ENCODE data around the gene GPR32.

DNA sequence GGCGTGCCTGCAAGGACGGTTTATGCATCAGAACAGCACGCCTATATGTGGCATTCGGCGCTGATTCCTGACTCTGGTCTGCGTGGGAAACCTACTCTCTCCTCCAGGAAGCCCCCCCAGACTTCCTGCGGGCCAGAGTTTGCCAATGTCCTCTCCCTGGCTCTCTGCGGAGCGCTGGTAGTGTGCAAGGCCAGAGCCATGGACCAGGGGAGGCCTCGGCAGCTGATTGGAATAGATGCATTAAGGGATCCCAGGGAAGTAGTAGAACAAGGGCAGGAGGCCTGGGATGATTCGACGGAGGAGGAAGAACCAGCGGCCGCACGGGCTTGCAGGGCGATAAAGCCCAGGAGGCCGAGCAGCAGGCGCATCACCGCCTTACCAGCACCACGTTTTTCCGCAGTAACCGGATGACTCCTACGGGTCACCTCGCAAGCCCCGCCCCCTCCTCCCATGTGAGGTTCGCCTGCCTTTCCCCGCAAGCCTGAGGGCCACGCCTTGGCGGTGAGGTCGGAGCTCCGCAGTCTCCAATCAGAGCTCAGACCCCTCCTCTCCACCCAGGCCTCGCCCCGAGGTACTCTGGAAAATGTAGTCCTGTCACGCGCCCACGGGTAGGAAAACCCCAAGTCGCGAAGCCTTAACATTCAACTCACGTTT lies 42.1 kb upstream of the GPR32 start:
- TF ChIP-seq, protein P1, sequence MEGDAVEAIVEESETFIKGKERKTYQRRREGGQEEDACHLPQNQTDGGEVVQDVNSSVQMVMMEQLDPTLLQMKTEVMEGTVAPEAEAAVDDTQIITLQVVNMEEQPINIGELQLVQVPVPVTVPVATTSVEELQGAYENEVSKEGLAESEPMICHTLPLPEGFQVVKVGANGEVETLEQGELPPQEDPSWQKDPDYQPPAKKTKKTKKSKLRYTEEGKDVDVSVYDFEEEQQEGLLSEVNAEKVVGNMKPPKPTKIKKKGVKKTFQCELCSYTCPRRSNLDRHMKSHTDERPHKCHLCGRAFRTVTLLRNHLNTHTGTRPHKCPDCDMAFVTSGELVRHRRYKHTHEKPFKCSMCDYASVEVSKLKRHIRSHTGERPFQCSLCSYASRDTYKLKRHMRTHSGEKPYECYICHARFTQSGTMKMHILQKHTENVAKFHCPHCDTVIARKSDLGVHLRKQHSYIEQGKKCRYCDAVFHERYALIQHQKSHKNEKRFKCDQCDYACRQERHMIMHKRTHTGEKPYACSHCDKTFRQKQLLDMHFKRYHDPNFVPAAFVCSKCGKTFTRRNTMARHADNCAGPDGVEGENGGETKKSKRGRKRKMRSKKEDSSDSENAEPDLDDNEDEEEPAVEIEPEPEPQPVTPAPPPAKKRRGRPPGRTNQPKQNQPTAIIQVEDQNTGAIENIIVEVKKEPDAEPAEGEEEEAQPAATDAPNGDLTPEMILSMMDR (IDR thresholded peaks at IDR 0.05), result no peak
- TF ChIP-seq POLR2A (IDR thresholded peaks at IDR 0.05), result no peak

All from Peyer's patch (tissue), 4 donors.